ENCODE results near the gene MRPL12. TPM values are rescaled to one million over a fixed set of nuclear protein-coding genes. Genes with fewer than 3 reads are reported as not detected.

MRPL12 gene
- total RNA-seq, 6 donors from 2014 or later: 29.3 to 69.8 (median 47.8) TPM

DNA sequence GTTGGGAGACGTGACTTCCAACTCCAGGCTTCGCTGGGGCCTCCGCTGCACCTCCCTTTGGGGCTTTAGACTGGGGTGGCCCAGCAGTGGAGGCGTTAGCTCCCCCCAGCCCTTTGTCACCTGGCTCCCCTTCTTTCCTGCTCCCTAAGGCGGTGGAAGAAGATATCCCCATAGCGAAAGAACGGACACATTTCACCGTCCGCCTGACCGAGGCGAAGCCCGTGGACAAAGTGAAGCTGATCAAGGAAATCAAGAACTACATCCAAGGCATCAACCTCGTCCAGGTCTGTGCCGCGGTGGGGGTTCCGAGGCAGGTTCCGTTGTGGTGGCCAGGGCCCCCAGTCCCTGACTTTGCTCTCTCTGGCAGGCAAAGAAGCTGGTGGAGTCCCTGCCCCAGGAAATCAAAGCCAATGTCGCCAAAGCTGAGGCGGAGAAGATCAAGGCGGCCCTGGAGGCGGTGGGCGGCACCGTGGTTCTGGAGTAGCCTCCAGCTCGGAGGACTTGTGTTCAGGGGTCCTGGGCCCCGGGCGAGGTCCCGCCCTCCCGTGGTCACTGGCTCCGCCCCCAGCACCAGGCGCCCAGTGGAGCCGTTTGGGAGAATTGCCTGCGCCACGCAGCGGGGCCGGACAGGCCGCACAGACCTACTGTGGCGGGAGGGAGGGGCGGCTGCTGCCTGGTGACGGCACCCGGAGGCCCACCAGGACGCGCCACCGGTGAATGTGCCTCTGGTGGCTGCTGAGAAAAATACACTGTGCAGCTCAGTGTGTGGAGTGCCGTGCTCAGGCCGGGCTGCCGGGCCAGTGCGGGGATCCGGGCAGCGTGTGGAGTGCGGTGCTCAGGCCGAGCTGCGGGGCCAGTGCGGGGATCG, 3.8 kb downstream of the MRPL12 start:
- Histone ChIP-seq H3K4me3 (no peak overlapping the region), H3K27me3 (no peaks in the 10 kb centered on the region), H3K36me3 (peaks cover 7 to 31% (median 22%) of the 10 kb centered on the region in 4 donors), H3K27ac (no peak overlapping the region), H3K9me3 (no peaks in the 10 kb centered on the region), H3K4me1 (peaks cover 25 to 41% (median 34%) of the 10 kb centered on the region in 4 donors)
- WGBS, 2 donors: 94 to 95% methylated on average over 35 to 52 of the region's 54 CpGs
- DNase-seq: peak in 1 of 2 donors; percentile 85
- TF ChIP-seq POLR2AphosphoS5 (IDR thresholded peaks at IDR 0.05) (no peak), EP300 (IDR thresholded peaks at IDR 0.05) (no peak), POLR2A (IDR thresholded peaks at IDR 0.05) (no peak)
- no peak for ATAC-seq (ENCODE audit: low FRiP score in 2 of 2)

DNA sequence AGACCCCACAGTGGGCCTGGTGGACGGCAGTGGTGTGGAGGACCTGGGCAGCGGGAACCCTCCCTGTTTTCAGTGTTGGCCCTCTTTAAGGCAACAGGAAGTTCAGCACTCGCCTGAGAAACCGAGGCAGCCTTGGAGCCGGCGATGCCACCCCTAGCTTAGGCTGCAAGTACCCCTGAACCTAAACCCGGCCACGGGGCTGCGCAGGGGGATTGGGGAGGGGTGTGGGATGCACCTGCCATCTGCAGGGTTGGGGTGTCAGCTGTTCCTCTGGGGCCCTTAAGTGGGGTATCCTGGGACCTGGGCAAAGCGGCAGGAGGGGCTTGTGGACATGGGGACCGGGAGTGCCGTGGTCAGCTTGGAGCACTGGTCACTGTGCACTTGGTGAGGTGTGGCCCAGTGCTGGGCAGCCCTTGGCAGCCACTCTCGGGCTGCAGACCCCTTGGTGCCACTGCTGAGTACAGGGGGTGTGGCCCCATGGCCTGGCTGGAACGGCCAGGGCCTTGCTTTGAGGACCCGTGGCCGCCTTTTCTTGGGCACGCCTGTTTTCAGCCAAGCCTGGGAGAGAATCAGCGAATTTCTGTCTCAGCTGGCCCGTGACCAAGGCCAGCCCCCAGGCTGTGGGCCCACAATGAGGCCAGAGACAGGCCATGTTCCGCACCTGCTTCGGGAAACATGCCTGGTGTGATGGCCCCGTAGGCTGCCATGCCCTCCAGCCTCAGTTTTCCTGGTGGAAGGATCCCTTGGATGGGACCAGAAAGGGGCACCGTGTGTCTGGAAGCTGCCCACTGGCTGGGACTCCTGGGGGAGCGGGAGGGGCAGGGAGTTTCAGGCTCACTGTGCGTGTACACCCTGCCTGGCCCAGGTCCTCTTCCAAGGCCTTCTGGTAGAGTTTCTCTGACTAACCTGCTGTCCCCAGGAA, 4.8 kb downstream of the MRPL12 start:
- ATAC-seq (ENCODE audit: low FRiP score in 2 of 2) (no peak), DNase-seq (peak in 1 of 2 donors; percentile 63)
- Histone ChIP-seq H3K27me3 (no peaks in the 10 kb centered on the region), H3K27ac (no peak overlapping the region), H3K4me3 (no peak overlapping the region), H3K9me3 (no peaks in the 10 kb centered on the region), H3K4me1 (peaks cover 25 to 41% (median 35%) of the 10 kb centered on the region in 4 donors), H3K36me3 (peaks cover 7 to 31% (median 22%) of the 10 kb centered on the region in 4 donors)
- TF ChIP-seq POLR2A (IDR thresholded peaks at IDR 0.05) (no peak), POLR2AphosphoS5 (IDR thresholded peaks at IDR 0.05) (no peak), EP300 (IDR thresholded peaks at IDR 0.05) (no peak)
- TF ChIP-seq, protein P1, sequence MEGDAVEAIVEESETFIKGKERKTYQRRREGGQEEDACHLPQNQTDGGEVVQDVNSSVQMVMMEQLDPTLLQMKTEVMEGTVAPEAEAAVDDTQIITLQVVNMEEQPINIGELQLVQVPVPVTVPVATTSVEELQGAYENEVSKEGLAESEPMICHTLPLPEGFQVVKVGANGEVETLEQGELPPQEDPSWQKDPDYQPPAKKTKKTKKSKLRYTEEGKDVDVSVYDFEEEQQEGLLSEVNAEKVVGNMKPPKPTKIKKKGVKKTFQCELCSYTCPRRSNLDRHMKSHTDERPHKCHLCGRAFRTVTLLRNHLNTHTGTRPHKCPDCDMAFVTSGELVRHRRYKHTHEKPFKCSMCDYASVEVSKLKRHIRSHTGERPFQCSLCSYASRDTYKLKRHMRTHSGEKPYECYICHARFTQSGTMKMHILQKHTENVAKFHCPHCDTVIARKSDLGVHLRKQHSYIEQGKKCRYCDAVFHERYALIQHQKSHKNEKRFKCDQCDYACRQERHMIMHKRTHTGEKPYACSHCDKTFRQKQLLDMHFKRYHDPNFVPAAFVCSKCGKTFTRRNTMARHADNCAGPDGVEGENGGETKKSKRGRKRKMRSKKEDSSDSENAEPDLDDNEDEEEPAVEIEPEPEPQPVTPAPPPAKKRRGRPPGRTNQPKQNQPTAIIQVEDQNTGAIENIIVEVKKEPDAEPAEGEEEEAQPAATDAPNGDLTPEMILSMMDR (IDR thresholded peaks at IDR 0.05): no peak
- WGBS, 2 donors: 95 to 96% methylated on average over 9 to 20 of the region's 25 CpGs

DNA sequence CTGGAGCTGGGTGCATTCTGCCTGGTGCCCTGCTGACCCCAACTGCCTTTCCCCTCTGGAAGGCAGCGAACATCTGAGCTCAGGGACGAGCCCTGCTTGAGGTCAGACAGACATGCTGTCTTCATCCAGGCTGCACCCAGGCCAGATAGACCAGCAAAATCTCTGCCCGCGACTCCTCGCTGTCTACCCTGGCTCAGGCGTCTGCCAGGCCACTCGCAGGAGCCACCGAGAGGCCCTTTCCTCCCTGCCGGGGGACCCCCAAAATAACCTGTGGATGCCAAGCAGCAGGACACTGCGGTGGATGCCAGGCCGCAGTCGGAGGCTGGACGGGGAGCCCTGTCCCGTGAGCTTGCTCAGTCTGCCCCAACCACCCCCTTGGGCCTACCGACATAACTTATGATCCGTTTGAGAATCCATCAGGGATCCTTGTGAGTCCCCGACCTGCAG, 5.6 kb downstream of the MRPL12 start:
- Histone ChIP-seq H3K27ac (no peak overlapping the region), H3K4me1 (peaks cover 32 to 46% (median 41%) of the 10 kb centered on the region in 4 donors), H3K9me3 (no peaks in the 10 kb centered on the region), H3K27me3 (no peaks in the 10 kb centered on the region), H3K4me3 (no peak overlapping the region), H3K36me3 (peaks cover 7 to 31% (median 22%) of the 10 kb centered on the region in 4 donors)
- 88 to 91% methylated on average over 8 to 13 of the region's 17 CpGs for WGBS, 2 donors
- DNase-seq (peak in 1 of 2 donors; percentile 69), ATAC-seq (ENCODE audit: low FRiP score in 2 of 2) (no peak)
- TF ChIP-seq EP300 (IDR thresholded peaks at IDR 0.05): no peak
- no peak for TF ChIP-seq POLR2A (IDR thresholded peaks at IDR 0.05)
- TF ChIP-seq, protein P1 (IDR thresholded peaks at IDR 0.05): no peak
- no peak for TF ChIP-seq POLR2AphosphoS5 (IDR thresholded peaks at IDR 0.05)

DNA sequence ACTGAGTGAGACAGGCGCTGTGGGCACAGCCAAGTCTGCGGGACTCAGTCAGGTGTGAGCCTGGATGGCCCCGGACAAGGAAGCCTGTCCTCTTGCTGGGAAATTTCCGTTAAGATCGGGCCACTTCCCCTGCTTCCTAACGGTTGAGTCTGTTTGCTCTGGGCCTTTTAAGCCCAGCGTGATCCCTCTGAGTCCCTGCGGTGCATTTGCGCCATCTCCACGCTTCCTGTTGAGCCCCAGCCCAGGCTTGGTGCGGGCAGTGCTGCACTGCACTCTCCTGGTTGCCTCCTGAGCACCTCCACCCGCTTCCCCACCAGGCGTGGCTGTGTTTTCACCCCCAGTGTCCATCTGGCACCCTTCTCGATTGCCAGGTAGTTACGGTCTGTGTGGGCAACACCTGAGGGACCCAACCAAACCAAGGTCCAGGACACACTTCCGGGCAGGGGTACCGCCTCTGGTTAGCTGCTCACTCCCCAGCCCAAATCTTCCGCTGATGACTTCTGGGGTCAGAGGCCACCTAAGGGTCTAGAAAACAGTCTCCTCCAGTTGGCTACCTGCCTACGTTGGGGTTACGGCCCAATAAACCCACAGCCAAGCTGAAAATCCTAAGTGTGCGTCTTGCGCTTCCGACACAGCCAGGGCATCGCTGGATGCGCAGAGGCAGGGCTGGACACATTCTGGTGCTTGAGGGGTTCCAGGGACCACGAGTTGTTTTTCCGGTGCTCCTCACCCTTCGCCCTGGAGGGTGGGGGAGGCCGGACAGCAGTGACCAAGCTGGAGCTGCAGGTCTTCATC, 7.5 kb downstream of the MRPL12 start:
- H3K27me3 ChIP-seq: no peaks in the 10 kb centered on the region
- peak overlapping the region in 3 of 4 donors; percentile 85 to 99 (median 96) for H3K4me3 ChIP-seq
- peak overlapping the region in 1 of 4 donors; percentile 6 for H3K27ac ChIP-seq
- no peaks in the 10 kb centered on the region for H3K9me3 ChIP-seq
- H3K4me1 ChIP-seq: peaks cover 26 to 41% (median 36%) of the 10 kb centered on the region in 4 donors
- TF ChIP-seq EP300 (IDR thresholded peaks at IDR 0.05): no peak
- TF ChIP-seq POLR2AphosphoS5 (IDR thresholded peaks at IDR 0.05): no peak
- TF ChIP-seq POLR2A (IDR thresholded peaks at IDR 0.05): no peak
- TF ChIP-seq, protein P1 (IDR thresholded peaks at IDR 0.05): no peak
- peaks cover 7 to 26% (median 18%) of the 10 kb centered on the region in 4 donors for H3K36me3 ChIP-seq
- WGBS, 2 donors: 9 to 24% methylated on average over 15 to 26 of the region's 29 CpGs
- peak in 1 of 2 donors; percentile 2 for ATAC-seq (ENCODE audit: low FRiP score in 2 of 2)
- peak in 1 of 2 donors; percentile 49 for DNase-seq

Measured in upper lobe of left lung (tissue), 6 donors.